H1 (cell line): Measurements from ENCODE around the gene SRF. TPM values are rescaled to one million over a fixed set of nuclear protein-coding genes. Genes with fewer than 3 reads are reported as not detected.

Source experiments
- CTCF ChIA-PET: fragments of 300-600 bp; sonication (Branson Sonifier 250); formaldehyde crosslinking; loops from one replicate; lab custom pipeline; 2021; ENCODE audit not compliant: partially characterized antibody; lab: Charles Lee
- POLR2A ChIA-PET: fragments of 300-600 bp; sonication (Branson Sonifier 250); formaldehyde crosslinking; loops from one replicate; lab custom pipeline; 2021; ENCODE audit warnings: inconsistent platforms; ENCODE audit not compliant: partially characterized antibody; lab: Charles Lee
- DNase-seq, 2 experiments: peaks; one replicate each; pipeline versions ENCODE4 v3.0.0 to v3.0.0-alpha.2; 2010 to 2022; ENCODE audit warnings: low spot score in 2 of 2, low read depth in 1 of 2, mixed read lengths in 1 of 2
- FAIRE-seq: peaks from 2 replicates; lab custom pipeline; 2011; peaks lifted over from hg19 to GRCh38; lab: Jason Lieb, UNC
- H2AFZ ChIP-seq: 2 replicates; pipeline ENCODE4 v1.8.1; 2012; ENCODE audit warnings: low read length, inconsistent platforms
- H2AK5ac ChIP-seq: 2 replicates; pipeline ENCODE4 v1.6.1; 2013; ENCODE audit warnings: low read depth, low read length
- H2BK120ac ChIP-seq: replicated peaks from 2 replicates; pipeline ENCODE3; 2013; ENCODE audit warnings: low read depth, low read length, inconsistent platforms
- H2BK12ac ChIP-seq: 2 replicates; pipeline ENCODE4 v1.6.1; 2013; ENCODE audit warnings: low read depth, low read length
- H2BK15ac ChIP-seq: 2 replicates; pipeline ENCODE4 v1.6.1; 2013; ENCODE audit warnings: low read length
- H2BK20ac ChIP-seq: 2 replicates; pipeline ENCODE4 v1.6.1; 2013; ENCODE audit warnings: low read length
- H2BK5ac ChIP-seq: 2 replicates; pipeline ENCODE4 v1.6.1; 2013; ENCODE audit warnings: low read depth, low read length
- H3K14ac ChIP-seq: 2 replicates; pipeline ENCODE4 v1.6.1; 2013; ENCODE audit warnings: inconsistent platforms; ENCODE audit not compliant: insufficient read length
- H3K18ac ChIP-seq: 2 replicates; pipeline ENCODE4 v1.6.1; 2013; ENCODE audit warnings: low read length; ENCODE audit errors: extremely low read depth
- H3K23ac ChIP-seq: 2 replicates; pipeline ENCODE4 v1.6.1; 2013; ENCODE audit warnings: inconsistent platforms; ENCODE audit not compliant: insufficient read length
- H3K23me2 ChIP-seq: 2 replicates; pipeline ENCODE4 v1.6.1; 2013; ENCODE audit warnings: low read depth, low read length
- H3K27ac ChIP-seq: 2 replicates; pipeline ENCODE4 v1.6.1; 2011; ENCODE audit warnings: low read depth, low read length, inconsistent platforms
- H3K27me3 ChIP-seq, 4 experiments: replicated peaks in 1 of 4; 1 replicate in 1 of 4; 2 replicates in 3 of 4; pipeline versions ENCODE4 v1.6.1 to v1.8.1; 2011 to 2013; ENCODE audit warnings: low read length in 3 of 4, mild to moderate bottlenecking in 3 of 4, inconsistent platforms in 2 of 4, mixed read lengths in 2 of 4, moderate library complexity in 1 of 4; ENCODE audit not compliant: control insufficient read depth in 3 of 4, insufficient read depth in 3 of 4; ENCODE audit errors: extremely low read depth in 1 of 4
- H3K36me3 ChIP-seq, 4 experiments: 2 replicates each; pipeline versions ENCODE4 v1.6.1 to v1.8.1; 2011 to 2013; ENCODE audit warnings: mild to moderate bottlenecking in 4 of 4, low read length in 3 of 4, moderate library complexity in 2 of 4, control low read depth in 1 of 4, inconsistent platforms in 1 of 4; ENCODE audit not compliant: insufficient read depth in 4 of 4, control insufficient read depth in 2 of 4
- H3K4ac ChIP-seq: replicated peaks from 2 replicates; pipeline ENCODE3; 2013; ENCODE audit warnings: low read length, low read depth, mixed read lengths, inconsistent platforms; ENCODE audit not compliant: insufficient read length
- H3K4me1 ChIP-seq, 4 experiments: replicated peaks in 1 of 4; 1 replicate in 1 of 4; 2 replicates in 3 of 4; pipeline versions ENCODE4 v1.6.1 to v1.8.1; 2011 to 2013; ENCODE audit warnings: low read length in 3 of 4, inconsistent platforms in 2 of 4, mixed read lengths in 1 of 4; ENCODE audit not compliant: insufficient read depth in 4 of 4, control insufficient read depth in 3 of 4
- H3K4me2 ChIP-seq, 2 experiments: 2 replicates each; pipeline versions ENCODE4 v1.6.1 to v1.8.1; 2011 to 2013; ENCODE audit warnings: low read depth in 2 of 2, low read length in 2 of 2, control low read depth in 1 of 2, inconsistent platforms in 1 of 2, mild to moderate bottlenecking in 1 of 2; ENCODE audit not compliant: insufficient read depth in 1 of 2
- H3K4me3 ChIP-seq, 4 experiments: fragments of 200-600, 300-600 bp in 1 of 4; sonication (generic), shearing (Covaris generic), sonication (Bioruptor Twin) in 1 of 4; 2 replicates each; pipeline versions ENCODE4 v1.5.1 to v1.8.1; 2011 to 2016; ENCODE audit warnings: low read length in 4 of 4, low read depth in 3 of 4, control low read depth in 2 of 4, inconsistent platforms in 2 of 4, mild to moderate bottlenecking in 2 of 4, mixed read lengths in 1 of 4, moderate library complexity in 1 of 4; ENCODE audit not compliant: insufficient read depth in 2 of 4; ENCODE audit errors: extremely low read depth in 1 of 4
- H3K56ac ChIP-seq: replicated peaks from 2 replicates; pipeline ENCODE3; 2013; ENCODE audit warnings: low read depth, mild to moderate bottlenecking, mixed read lengths, low read length, inconsistent platforms; ENCODE audit not compliant: insufficient read length
- H3K79me1 ChIP-seq: 2 replicates; pipeline ENCODE4 v1.6.1; 2013; ENCODE audit warnings: low read depth, low read length, control low read depth
- H3K79me2 ChIP-seq, 2 experiments: 2 replicates each; pipeline versions ENCODE4 v1.6.1 to v1.8.1; 2012 to 2013; ENCODE audit warnings: low read length in 2 of 2, mild to moderate bottlenecking in 2 of 2, inconsistent platforms in 1 of 2; ENCODE audit not compliant: insufficient read depth in 2 of 2, control insufficient read depth in 1 of 2
- H3K9ac ChIP-seq, 4 experiments: replicated peaks in 1 of 4; 1 replicate in 1 of 4; 2 replicates in 3 of 4; pipeline versions ENCODE4 v1.6.1 to v1.8.1; 2011 to 2013; ENCODE audit warnings: low read depth in 3 of 4, low read length in 3 of 4, control low read depth in 2 of 4, mild to moderate bottlenecking in 2 of 4, moderate library complexity in 2 of 4, inconsistent platforms in 1 of 4; ENCODE audit errors: extremely low read depth in 1 of 4
- H3K9me3 ChIP-seq, 2 experiments: 2 replicates each; pipeline versions ENCODE4 v1.6.1 to v1.8.1; 2012 to 2013; ENCODE audit warnings: mild to moderate bottlenecking in 2 of 2, moderate library complexity in 2 of 2, control low read depth in 1 of 2, inconsistent platforms in 1 of 2, low read depth in 1 of 2, low read length in 1 of 2, mixed read lengths in 1 of 2; ENCODE audit not compliant: insufficient read depth in 2 of 2
- H4K20me1 ChIP-seq, 2 experiments: replicated peaks in 1 of 2; 2 replicates each; pipeline versions ENCODE3 to v1.8.1; 2011 to 2013; ENCODE audit warnings: inconsistent platforms in 2 of 2, low read length in 2 of 2, mild to moderate bottlenecking in 1 of 2; ENCODE audit not compliant: insufficient read depth in 2 of 2, control insufficient read depth in 1 of 2
- H4K5ac ChIP-seq: 2 replicates; pipeline ENCODE4 v1.6.1; 2013; ENCODE audit warnings: low read length, low read depth, mixed read lengths, inconsistent platforms; ENCODE audit not compliant: insufficient read length
- H4K8ac ChIP-seq: 2 replicates; pipeline ENCODE4 v1.8.0; 2013; ENCODE audit warnings: mild to moderate bottlenecking, moderate library complexity, low read length, inconsistent platforms; ENCODE audit not compliant: insufficient read depth; ENCODE audit errors: extremely low read depth
- H4K91ac ChIP-seq: replicated peaks from 2 replicates; pipeline ENCODE3; 2013; ENCODE audit warnings: low read length, mixed read lengths, inconsistent platforms; ENCODE audit not compliant: insufficient read length
- KDM1A ChIP-seq: fragments of 200-600, 300-600 bp; sonication (generic); IDR thresholded peaks from 2 replicates; pipeline ENCODE4 v1.7.1; 2016; ENCODE audit warnings: mild to moderate bottlenecking, low read length, borderline replicate concordance
- POLR2AphosphoS5 ChIP-seq: IDR thresholded peaks from 2 replicates; pipeline ENCODE4 v1.6.1; 2011; ENCODE audit warnings: low read depth, low read length
- SAP30 ChIP-seq: fragments of 300-600 bp; sonication (generic); IDR thresholded peaks from 2 replicates; pipeline ENCODE4 v1.7.1; 2012; ENCODE audit warnings: low read length, moderate library complexity, mild to moderate bottlenecking, inconsistent platforms; ENCODE audit not compliant: insufficient read depth, insufficient replicate concordance
- SP2 ChIP-seq: IDR thresholded peaks from 2 replicates; pipeline ENCODE4 v1.6.1; 2012; ENCODE audit warnings: mild to moderate bottlenecking, low read length, inconsistent platforms
- WGBS, 2 experiments: shearing (Covaris generic) in 1 of 2; methylation state at CpG; one replicate each; pipeline versions ENCODE4 v1.1.6 to v1.1.7; 2013 to 2015; ENCODE audit warnings: low lambda C conversion rate in 2 of 2, mixed read lengths in 2 of 2, inconsistent platforms in 1 of 2, low coverage in 1 of 2, missing lambda C conversion rate in 1 of 2; ENCODE audit not compliant: insufficient replicate concordance in 2 of 2, insufficient coverage in 1 of 2, insufficient read length in 1 of 2; ENCODE audit errors: extremely low coverage in 1 of 2, missing lambda C conversion rate in 1 of 2; 5-methylcytosine and 5-hydroxymethylcytosine counted together
- polyA plus RNA-seq, 7 experiments: library from polyadenylated mRNA; depleted of rRNA in 3 of 7; stranded (reverse) in 5 of 7; unstranded in 2 of 7; fragments of >200 nt in 5 of 7; fragments of 200-250 nt in 2 of 7; gene quantifications; 1 replicate in 5 of 7; 2 replicates in 1 of 7; 4 replicates in 1 of 7; pipeline versions ENCODE4 v1.2.1 to v1.2.3, GENCODE V29; 2011 to 2013; ENCODE audit warnings: missing spikeins in 2 of 7, mixed read lengths in 2 of 7
- total RNA-seq: library from RNA; stranded (reverse); fragmentation: NEBNext Ultra II Directional; extraction: Animal tissue kit (Norgen Biotek cat#: 25700); gene quantifications from 2 replicates; pipeline ENCODE4 v1.2.1, GENCODE V29; 2021

SRF gene
- total and polyA plus RNA-seq, 2 of the 8 experiments (the other 6 are each of a cell fraction or from before 2014, with no cell fraction given) = 49.0 to 69.5 TPM

DNA sequence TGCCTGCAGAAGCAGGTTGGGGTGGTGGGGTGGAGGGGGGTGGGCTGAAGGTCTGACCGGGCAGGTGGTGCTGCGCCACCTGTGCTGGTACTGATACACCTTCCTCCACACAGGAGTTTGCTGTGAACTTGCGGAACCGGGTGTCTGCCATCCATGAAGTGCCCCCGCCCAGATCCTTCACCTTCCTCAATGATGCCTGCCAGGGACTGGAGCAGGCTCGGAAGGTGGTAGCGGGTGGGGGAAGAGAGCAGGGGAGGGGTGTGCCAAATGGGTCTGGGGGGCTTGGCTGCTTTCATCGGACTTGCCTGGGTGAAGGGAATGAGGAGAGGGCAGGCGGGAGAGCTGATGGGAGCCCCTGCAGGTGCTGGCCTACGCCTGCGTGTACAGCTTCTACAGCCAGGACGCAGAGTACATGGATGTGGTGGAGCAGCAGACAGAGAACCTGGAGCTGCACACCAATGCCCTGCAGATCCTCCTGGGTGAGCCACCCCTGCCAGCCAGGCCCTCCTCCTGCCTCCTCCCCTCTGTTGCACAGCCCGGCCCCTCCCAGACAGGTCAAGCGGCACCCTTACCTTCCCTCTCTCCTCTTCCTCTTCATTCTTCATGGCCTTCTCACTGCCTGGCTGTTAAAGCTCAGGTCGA lies 51.5 kb downstream of the SRF start:
- Histone ChIP-seq H2BK5ac (no peak overlapping the region), H3K9me3 (no peaks in the 10 kb centered on the region), H3K23ac (no peak overlapping the region), H3K4ac (no peak overlapping the region), H3K36me3 (no peaks in the 10 kb centered on the region; a peak in 1 of 8 replicates), H3K4me1 (peaks cover 0 to 4% (median 0%) of the 10 kb centered on the region in 4 experiments; a peak in 1 of 7 replicates), H3K18ac (no peak overlapping the region), H4K5ac (no peak overlapping the region), H2AFZ (no peak overlapping the region), H3K23me2 (no peaks in the 10 kb centered on the region), H3K4me3 (no peak overlapping the region), H2BK20ac (no peak overlapping the region), H4K8ac (no peak overlapping the region), H2AK5ac (no peak overlapping the region), H2BK12ac (no peak overlapping the region)
- CTCF ChIA-PET = interaction anchor here (1.2 to 2.0 kb wide), 4 partner anchors 10 to 285 kb away, joined by 3 to 10 read pairs (median 4); no protein-coding TSS in a partner anchor
- WGBS, 2 experiments = 95% methylated on average over 8 of the region's 15 CpGs; no CpG with 5 or more reads in 1 of the 2 experiments
- no peak for TF ChIP-seq KDM1A
- TF ChIP-seq SAP30 = no peak
- TF ChIP-seq SP2 = no peak
- TF ChIP-seq POLR2AphosphoS5 = no peak
- TF ChIP-seq, all 59 proteins: peak for 0
- Histone ChIP-seq H3K27ac (no peak overlapping the region), H3K4me2 (no peak overlapping the region), H3K79me2 (no peaks in the 10 kb centered on the region), H3K9ac (no peak overlapping the region), H3K14ac (no peak overlapping the region), H2BK15ac (no peak overlapping the region), H4K20me1 (peaks cover 5% of the 10 kb centered on the region in 2 experiments), H3K56ac (no peak overlapping the region), H3K27me3 (no peaks in the 10 kb centered on the region), H2BK120ac (no peak overlapping the region), H3K79me1 (0 out of 2 replicates have a peak, but pooled peaks cover 2% of the 10 kb centered on the region), H4K91ac (no peak overlapping the region)
- FAIRE-seq = no peak
- POLR2A ChIA-PET = interaction anchor here (0.8 to 1.8 kb wide), 6 partner anchors 21 to 80 kb away, joined by 3 to 5 read pairs (median 4); partner anchors contain the start of genes CUL9 and SLC22A7
- DNase-seq = no peak
